Panc1 (cell line): Measurements from ENCODE around the gene DDOST.

Experiments
- SIN3A ChIP-seq: IDR thresholded peaks from 2 replicates; pipeline ENCODE4 v1.6.1; 2012; ENCODE audit warnings: low read depth, mild to moderate bottlenecking, low read length, moderate library complexity, borderline replicate concordance; ENCODE audit not compliant: insufficient read depth
- TF ChIP-seq, protein P1 (sequence below): fragments of 450-650 bp; IDR thresholded peaks from 2 replicates; pipeline ENCODE4 v1.5.1; 2017; ENCODE audit warnings: mild to moderate bottlenecking

DNA sequence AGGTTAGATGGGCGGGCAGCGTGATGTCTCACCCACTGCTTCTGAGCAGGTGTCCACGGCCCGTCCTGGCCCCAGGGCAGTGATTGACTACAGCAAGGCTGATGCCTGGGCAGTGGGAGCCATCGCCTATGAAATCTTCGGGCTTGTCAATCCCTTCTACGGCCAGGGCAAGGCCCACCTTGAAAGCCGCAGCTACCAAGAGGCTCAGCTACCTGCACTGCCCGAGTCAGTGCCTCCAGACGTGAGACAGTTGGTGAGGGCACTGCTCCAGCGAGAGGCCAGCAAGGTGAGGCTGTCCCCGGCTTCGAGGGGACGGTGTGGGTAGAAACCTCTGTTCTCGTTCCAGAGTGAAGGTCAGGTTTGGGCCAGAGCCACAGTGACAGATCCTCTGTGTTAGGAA lies 12.2 kb downstream of the DDOST start:
- TF ChIP-seq, protein P1, sequence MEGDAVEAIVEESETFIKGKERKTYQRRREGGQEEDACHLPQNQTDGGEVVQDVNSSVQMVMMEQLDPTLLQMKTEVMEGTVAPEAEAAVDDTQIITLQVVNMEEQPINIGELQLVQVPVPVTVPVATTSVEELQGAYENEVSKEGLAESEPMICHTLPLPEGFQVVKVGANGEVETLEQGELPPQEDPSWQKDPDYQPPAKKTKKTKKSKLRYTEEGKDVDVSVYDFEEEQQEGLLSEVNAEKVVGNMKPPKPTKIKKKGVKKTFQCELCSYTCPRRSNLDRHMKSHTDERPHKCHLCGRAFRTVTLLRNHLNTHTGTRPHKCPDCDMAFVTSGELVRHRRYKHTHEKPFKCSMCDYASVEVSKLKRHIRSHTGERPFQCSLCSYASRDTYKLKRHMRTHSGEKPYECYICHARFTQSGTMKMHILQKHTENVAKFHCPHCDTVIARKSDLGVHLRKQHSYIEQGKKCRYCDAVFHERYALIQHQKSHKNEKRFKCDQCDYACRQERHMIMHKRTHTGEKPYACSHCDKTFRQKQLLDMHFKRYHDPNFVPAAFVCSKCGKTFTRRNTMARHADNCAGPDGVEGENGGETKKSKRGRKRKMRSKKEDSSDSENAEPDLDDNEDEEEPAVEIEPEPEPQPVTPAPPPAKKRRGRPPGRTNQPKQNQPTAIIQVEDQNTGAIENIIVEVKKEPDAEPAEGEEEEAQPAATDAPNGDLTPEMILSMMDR: no peak
- no peak for TF ChIP-seq SIN3A
